Suprapubic skin (tissue), 4 donors: ENCODE data around the gene ESYT1. TPM values are rescaled to one million over a fixed set of nuclear protein-coding genes. Genes with fewer than 3 reads are reported as not detected.

Experiments
- DNase-seq, 2 donors: peaks; one replicate each; pipeline ENCODE4 v3.0.0-alpha.2; 2019; ENCODE audit warnings: low spot score in 2 of 2
- H3K27ac ChIP-seq: fragments of 200-600 bp; sonication (generic); one replicate; pipeline ENCODE4 v1.5.1; 2019
- H3K27me3 ChIP-seq: fragments of 200-600 bp; sonication (generic); one replicate; pipeline ENCODE4 v1.5.1; 2019
- H3K36me3 ChIP-seq: fragments of 200-600 bp; sonication (generic); one replicate; pipeline ENCODE4 v1.5.1; 2019
- H3K4me1 ChIP-seq: fragments of 200-600 bp; sonication (generic); one replicate; pipeline ENCODE4 v1.5.1; 2019
- H3K4me3 ChIP-seq: fragments of 200-600 bp; sonication (generic); one replicate; pipeline ENCODE4 v1.5.1; 2019; ENCODE audit warnings: mild to moderate bottlenecking
- H3K9me3 ChIP-seq: fragments of 200-600 bp; sonication (generic); one replicate; pipeline ENCODE4 v1.5.1; 2019
- EP300 ChIP-seq: sonication (generic); formaldehyde crosslinking; IDR thresholded peaks from one replicate; pipeline ENCODE4 v1.6.1; 2017; ENCODE audit warnings: antibody characterized with exemption
- POLR2A ChIP-seq, 2 donors: fragments of 450-650 bp; IDR thresholded peaks; one replicate each; pipeline ENCODE4 v1.6.1; 2017; ENCODE audit warnings: antibody characterized with exemption in 2 of 2, mild to moderate bottlenecking in 2 of 2, moderate library complexity in 2 of 2
- POLR2AphosphoS5 ChIP-seq, 3 donors: sonication (generic); formaldehyde crosslinking; IDR thresholded peaks; one replicate each; pipeline ENCODE4 v1.6.1; 2017; ENCODE audit warnings: antibody characterized with exemption in 3 of 3
- WGBS: methylation state at CpG from one replicate; pipeline ENCODE4 v1.1.5; 2018; 5-methylcytosine and 5-hydroxymethylcytosine counted together
- total RNA-seq, 4 donors: library from RNA; depleted of rRNA; stranded (reverse); fragments of >200 nt; gene quantifications; one replicate each; pipeline ENCODE4 v1.1.0, GENCODE V29; 2016
- TF ChIP-seq, protein P1 (sequence below), 2 donors: fragments of 200-600 bp in 1 of 2; fragments of 450-650 bp in 1 of 2; sonication (generic) in 1 of 2; IDR thresholded peaks; one replicate each; pipeline ENCODE4 v1.5.1; 2016 to 2019; ENCODE audit warnings: antibody characterized with exemption in 2 of 2, mild to moderate bottlenecking in 1 of 2, moderate library complexity in 1 of 2

The ESYT1 gene
- total RNA-seq, 4 donors from 2014 or later = 73.1 to 128 (median 103) TPM

DNA sequence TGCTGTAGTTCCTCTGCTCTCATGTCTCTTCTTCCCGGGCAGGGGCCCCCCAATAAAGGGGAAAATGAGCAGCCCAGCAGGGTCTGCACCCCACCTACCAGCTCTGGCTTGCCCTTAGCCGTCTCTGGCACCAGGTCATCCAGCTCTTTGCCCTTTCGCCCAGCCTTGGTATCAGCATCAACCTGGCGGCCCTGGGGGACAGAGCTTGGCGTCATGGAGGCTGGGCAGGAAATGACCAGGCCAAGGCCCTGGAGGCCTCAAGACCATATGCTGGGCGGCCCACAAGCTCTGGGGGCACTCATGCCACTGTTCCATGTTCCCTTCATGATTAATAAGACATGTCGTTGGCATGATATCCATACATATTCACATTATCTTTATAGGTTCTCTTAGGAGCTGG, 44.8 kb downstream of the ESYT1 start:
- no peak for DNase-seq
- 92% methylated on average over 7 of the region's 7 CpGs for WGBS
- no peaks in the 10 kb centered on the region for H3K9me3 ChIP-seq
- H3K4me3 ChIP-seq = no peak overlapping the region
- H3K4me1 ChIP-seq = no peaks in the 10 kb centered on the region
- H3K27ac ChIP-seq = no peak overlapping the region
- TF ChIP-seq POLR2A (IDR thresholded peaks at IDR 0.05) = no peak
- TF ChIP-seq, protein P1, sequence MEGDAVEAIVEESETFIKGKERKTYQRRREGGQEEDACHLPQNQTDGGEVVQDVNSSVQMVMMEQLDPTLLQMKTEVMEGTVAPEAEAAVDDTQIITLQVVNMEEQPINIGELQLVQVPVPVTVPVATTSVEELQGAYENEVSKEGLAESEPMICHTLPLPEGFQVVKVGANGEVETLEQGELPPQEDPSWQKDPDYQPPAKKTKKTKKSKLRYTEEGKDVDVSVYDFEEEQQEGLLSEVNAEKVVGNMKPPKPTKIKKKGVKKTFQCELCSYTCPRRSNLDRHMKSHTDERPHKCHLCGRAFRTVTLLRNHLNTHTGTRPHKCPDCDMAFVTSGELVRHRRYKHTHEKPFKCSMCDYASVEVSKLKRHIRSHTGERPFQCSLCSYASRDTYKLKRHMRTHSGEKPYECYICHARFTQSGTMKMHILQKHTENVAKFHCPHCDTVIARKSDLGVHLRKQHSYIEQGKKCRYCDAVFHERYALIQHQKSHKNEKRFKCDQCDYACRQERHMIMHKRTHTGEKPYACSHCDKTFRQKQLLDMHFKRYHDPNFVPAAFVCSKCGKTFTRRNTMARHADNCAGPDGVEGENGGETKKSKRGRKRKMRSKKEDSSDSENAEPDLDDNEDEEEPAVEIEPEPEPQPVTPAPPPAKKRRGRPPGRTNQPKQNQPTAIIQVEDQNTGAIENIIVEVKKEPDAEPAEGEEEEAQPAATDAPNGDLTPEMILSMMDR (IDR thresholded peaks at IDR 0.05) = no peak
- TF ChIP-seq EP300 = no peak
- no peak for TF ChIP-seq POLR2AphosphoS5 (IDR thresholded peaks at IDR 0.05)
- H3K27me3 ChIP-seq = no peaks in the 10 kb centered on the region
- H3K36me3 ChIP-seq = peaks cover 100% of the 10 kb centered on the region

DNA sequence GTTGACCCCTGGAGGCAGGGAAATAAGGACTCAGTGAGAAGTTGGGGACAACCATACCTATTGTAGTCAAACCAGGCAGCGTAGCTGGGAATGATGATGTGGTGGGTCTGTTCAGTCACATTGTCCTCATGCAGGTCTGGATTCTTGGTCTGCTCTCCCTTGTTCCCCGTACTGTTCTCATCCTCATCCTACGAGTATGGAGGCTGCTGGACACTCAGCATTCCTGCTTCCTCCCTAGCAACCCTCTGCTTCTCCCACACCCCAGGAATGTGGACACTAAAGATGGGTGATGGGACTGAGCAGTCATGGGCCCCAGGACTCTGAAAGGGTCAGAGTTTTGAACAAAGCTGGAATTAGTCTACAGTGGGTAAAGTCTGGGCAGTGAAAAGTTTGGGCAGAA, 50.3 kb downstream of the ESYT1 start:
- H3K9me3 ChIP-seq = no peaks in the 10 kb centered on the region
- H3K27ac ChIP-seq = no peak overlapping the region
- no peaks in the 10 kb centered on the region for H3K27me3 ChIP-seq
- H3K4me1 ChIP-seq = no peaks in the 10 kb centered on the region
- TF ChIP-seq POLR2AphosphoS5 (IDR thresholded peaks at IDR 0.05) (no peak), EP300 (no peak), POLR2A (IDR thresholded peaks at IDR 0.05) (no peak)
- TF ChIP-seq, protein P1 (IDR thresholded peaks at IDR 0.05) = no peak
- WGBS = 92% methylated on average over 3 of the region's 3 CpGs
- no peak overlapping the region for H3K4me3 ChIP-seq
- peaks cover 100% of the 10 kb centered on the region for H3K36me3 ChIP-seq
- no peak for DNase-seq

DNA sequence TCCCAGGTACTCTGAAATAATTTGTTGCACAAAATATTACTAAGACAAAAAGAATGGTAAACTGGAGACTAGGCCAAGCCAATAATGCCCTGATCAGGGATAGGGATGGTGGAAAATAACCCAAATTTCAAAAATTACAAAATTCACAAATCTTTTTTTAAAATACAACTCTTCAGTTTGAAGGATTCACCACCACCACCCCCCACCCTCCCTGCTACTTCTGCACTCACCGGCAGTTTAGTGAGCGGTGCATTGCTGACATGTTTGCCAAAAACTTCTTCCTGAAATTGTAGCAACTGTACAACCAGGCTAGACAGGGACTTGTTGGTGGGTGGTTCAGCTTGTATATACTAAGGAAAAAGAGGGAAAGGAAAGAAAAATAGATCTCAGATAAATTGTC, 58.9 kb downstream of the ESYT1 start:
- no peaks in the 10 kb centered on the region for H3K27me3 ChIP-seq
- no peak overlapping the region for H3K27ac ChIP-seq
- peaks cover 49% of the 10 kb centered on the region for H3K36me3 ChIP-seq
- H3K4me1 ChIP-seq = peaks cover 29% of the 10 kb centered on the region
- DNase-seq = no peak
- no peaks in the 10 kb centered on the region for H3K9me3 ChIP-seq
- 41% methylated on average over 2 of the region's 2 CpGs for WGBS
- TF ChIP-seq POLR2A (IDR thresholded peaks at IDR 0.05) = no peak
- TF ChIP-seq, protein P1 (IDR thresholded peaks at IDR 0.05) = no peak
- TF ChIP-seq EP300 = no peak
- TF ChIP-seq POLR2AphosphoS5 (IDR thresholded peaks at IDR 0.05) = no peak
- H3K4me3 ChIP-seq = no peak overlapping the region

DNA sequence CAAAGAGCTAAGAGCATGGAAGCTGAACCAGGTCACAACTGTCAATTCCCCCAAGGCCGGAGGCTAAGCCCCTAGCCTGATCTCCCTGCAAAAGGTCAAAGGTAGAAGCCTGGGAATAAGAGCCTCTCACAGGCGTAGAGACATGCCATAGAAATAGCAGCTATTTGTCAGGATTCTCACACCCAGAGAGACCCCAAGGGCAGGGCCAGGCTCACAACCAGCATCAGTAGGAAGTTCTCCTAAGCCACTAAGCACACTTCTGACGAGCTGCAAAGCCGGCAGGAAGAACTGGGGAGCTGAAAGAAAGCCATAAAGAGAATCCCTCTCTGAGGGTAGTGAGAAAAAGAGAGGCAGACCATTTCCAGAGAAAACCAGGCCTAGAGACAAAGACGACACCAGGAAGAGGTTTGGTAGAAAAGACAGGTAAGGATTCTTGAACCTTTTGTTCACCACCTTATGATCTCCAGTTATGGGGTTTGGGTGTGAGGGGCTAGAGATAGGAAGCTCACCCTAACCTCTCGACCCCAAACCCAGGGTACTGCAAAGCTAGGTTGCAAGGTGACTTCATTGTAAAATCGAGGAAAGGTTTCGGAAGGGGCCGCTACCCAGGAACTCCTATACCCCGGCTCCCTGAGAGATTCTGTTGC, 60.2 kb downstream of the ESYT1 start:
- no peaks in the 10 kb centered on the region for H3K27me3 ChIP-seq
- H3K27ac ChIP-seq = peak overlapping the region; percentile 91
- peaks cover 36% of the 10 kb centered on the region for H3K36me3 ChIP-seq
- TF ChIP-seq, protein P1 (IDR thresholded peaks at IDR 0.05) = no peak
- TF ChIP-seq POLR2AphosphoS5 (IDR thresholded peaks at IDR 0.05) = no peak
- no peak for TF ChIP-seq EP300
- TF ChIP-seq POLR2A (IDR thresholded peaks at IDR 0.05) = no peak
- peaks cover 29% of the 10 kb centered on the region for H3K4me1 ChIP-seq
- no peak for DNase-seq
- H3K9me3 ChIP-seq = no peaks in the 10 kb centered on the region
- H3K4me3 ChIP-seq = peak overlapping the region; percentile 88
- 10% methylated on average over 10 of the region's 10 CpGs for WGBS

DNA sequence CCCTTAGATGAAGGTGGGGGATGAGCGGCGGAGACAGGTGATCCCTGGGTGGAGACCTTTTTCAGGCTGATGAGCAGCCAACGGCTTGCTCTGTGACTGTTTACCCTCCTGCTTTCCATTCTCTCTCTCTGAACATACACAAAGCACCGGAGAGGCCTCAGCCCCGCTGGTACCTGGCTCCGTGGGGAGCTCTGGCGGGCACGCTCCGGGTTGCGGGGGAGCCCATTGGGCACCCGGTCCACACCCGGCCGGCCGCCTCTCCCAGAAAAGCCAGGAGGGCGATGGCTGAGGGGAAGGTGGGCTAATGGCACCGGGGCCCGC, 60.7 kb downstream of the ESYT1 start:
- H3K27ac ChIP-seq = peak overlapping the region; percentile 91
- TF ChIP-seq, protein P1 (IDR thresholded peaks at IDR 0.05) = no peak
- no peak for TF ChIP-seq POLR2AphosphoS5 (IDR thresholded peaks at IDR 0.05)
- TF ChIP-seq EP300 = no peak
- no peak for TF ChIP-seq POLR2A (IDR thresholded peaks at IDR 0.05)
- no peaks in the 10 kb centered on the region for H3K9me3 ChIP-seq
- no peaks in the 10 kb centered on the region for H3K27me3 ChIP-seq
- peak overlapping the region; percentile 88 for H3K4me3 ChIP-seq
- WGBS = 16% methylated on average over 5 of the region's 17 CpGs
- peaks cover 29% of the 10 kb centered on the region for H3K4me1 ChIP-seq
- H3K36me3 ChIP-seq = peaks cover 31% of the 10 kb centered on the region
- DNase-seq = no peak
